Gastrocnemius medialis (tissue), 4 donors: ENCODE data around the gene MX2. TPM values are rescaled to one million over a fixed set of nuclear protein-coding genes. Genes with fewer than 3 reads are reported as not detected.

Source experiments
- ATAC-seq, 2 donors: fragments of 150-250 bp; one replicate each; pipeline ENCODE4 v1.9.1; 2016
- DNase-seq, 2 donors: peaks; one replicate each; pipeline ENCODE4 v3.0.0-alpha.2; 2019
- H3K27ac ChIP-seq, 4 donors: fragments of 200-600 bp; sonication (generic); 1 replicate in 1 of 4; 2 replicates in 3 of 4; pipeline ENCODE4 v1.5.1; 2016 to 2018; ENCODE audit warnings: mild to moderate bottlenecking in 2 of 4, moderate library complexity in 1 of 4
- H3K27me3 ChIP-seq, 3 donors: fragments of 200-600 bp; sonication (generic) in 2 of 3; 1 replicate in 1 of 3; 2 replicates in 2 of 3; pipeline versions ENCODE4 v1.5.1 to v1.6.0; 2016 to 2019; ENCODE audit warnings: mild to moderate bottlenecking in 1 of 3, moderate library complexity in 1 of 3
- H3K36me3 ChIP-seq, 2 donors: fragments of 200-600 bp; sonication (generic) in 1 of 2; one replicate each; pipeline ENCODE4 v1.5.1; 2017 to 2018
- H3K4me1 ChIP-seq, 2 donors: fragments of 200-600 bp; sonication (generic) in 1 of 2; one replicate each; pipeline ENCODE4 v1.5.1; 2016 to 2017; ENCODE audit warnings: mild to moderate bottlenecking in 2 of 2
- H3K4me3 ChIP-seq, 4 donors: fragments of 200-600 bp; sonication (generic) in 3 of 4; 1 replicate in 1 of 4; 2 replicates in 3 of 4; pipeline ENCODE4 v1.5.1; 2016 to 2019; ENCODE audit warnings: mild to moderate bottlenecking in 2 of 4
- H3K9me3 ChIP-seq, 3 donors: fragments of 200-600 bp; sonication (generic) in 2 of 3; 1 replicate in 1 of 3; 2 replicates in 2 of 3; pipeline ENCODE4 v1.5.1; 2016 to 2019
- POLR2A ChIP-seq, 2 donors: fragments of 450-650 bp; IDR thresholded peaks; one replicate each; pipeline ENCODE4 v1.6.1; 2017; ENCODE audit warnings: antibody characterized with exemption in 2 of 2, mild to moderate bottlenecking in 2 of 2, moderate library complexity in 2 of 2
- in situ Hi-C, 4 donors: fragments of 200-750 bp; cut with MboI; loops; one replicate each; pipeline versions ENCODE4 v1.15.0 to v1.8.0; 2017; ENCODE audit warnings: low sequenced_read_pairs in 4 of 4
- intact Hi-C: fragments of 100-400 bp; cut with DNase I; formaldehyde crosslinking; loops from one replicate; pipeline ENCODE4 v1.15.1; 2023; ENCODE audit warnings: low total_unique reads
- total RNA-seq, 4 donors: library from RNA; depleted of rRNA; stranded (reverse); fragments of >200 nt; gene quantifications; one replicate each; pipeline versions ENCODE4 v1.1.0 to v1.2.3, GENCODE V29; 2016
- TF ChIP-seq, protein P1 (sequence below), 5 experiments: fragments of 450-650 bp in 3 of 5; fragments of 200-600 bp in 2 of 5; sonication (generic) in 2 of 5; IDR thresholded peaks in 4 of 5; conservative IDR thresholded peaks in 1 of 5; 1 replicate in 4 of 5; 2 replicates in 1 of 5; pipeline ENCODE4 v1.5.1; 2016 to 2019; ENCODE audit warnings: antibody characterized with exemption in 5 of 5, mild to moderate bottlenecking in 3 of 5, moderate library complexity in 3 of 5

The MX2 gene
- total RNA-seq, 4 donors from 2014 or later = 1.1 to 6.8 (median 2.2) TPM

GRCh38 chr21:41375875-41376274 lies 14.0 kb downstream of the MX2 start:
- Histone ChIP-seq H3K9me3 (no peaks in the 10 kb centered on the region), H3K27ac (no peak overlapping the region), H3K36me3 (no peaks in the 10 kb centered on the region), H3K4me1 (no peaks in the 10 kb centered on the region), H3K27me3 (no peaks in the 10 kb centered on the region), H3K4me3 (no peak overlapping the region)
- in situ Hi-C loops (no loop called here), intact Hi-C loops (no loop called here)
- DNase-seq (no peak), ATAC-seq (no peak)
- TF ChIP-seq POLR2A (IDR thresholded peaks at IDR 0.05) = no peak
- TF ChIP-seq, protein P1, sequence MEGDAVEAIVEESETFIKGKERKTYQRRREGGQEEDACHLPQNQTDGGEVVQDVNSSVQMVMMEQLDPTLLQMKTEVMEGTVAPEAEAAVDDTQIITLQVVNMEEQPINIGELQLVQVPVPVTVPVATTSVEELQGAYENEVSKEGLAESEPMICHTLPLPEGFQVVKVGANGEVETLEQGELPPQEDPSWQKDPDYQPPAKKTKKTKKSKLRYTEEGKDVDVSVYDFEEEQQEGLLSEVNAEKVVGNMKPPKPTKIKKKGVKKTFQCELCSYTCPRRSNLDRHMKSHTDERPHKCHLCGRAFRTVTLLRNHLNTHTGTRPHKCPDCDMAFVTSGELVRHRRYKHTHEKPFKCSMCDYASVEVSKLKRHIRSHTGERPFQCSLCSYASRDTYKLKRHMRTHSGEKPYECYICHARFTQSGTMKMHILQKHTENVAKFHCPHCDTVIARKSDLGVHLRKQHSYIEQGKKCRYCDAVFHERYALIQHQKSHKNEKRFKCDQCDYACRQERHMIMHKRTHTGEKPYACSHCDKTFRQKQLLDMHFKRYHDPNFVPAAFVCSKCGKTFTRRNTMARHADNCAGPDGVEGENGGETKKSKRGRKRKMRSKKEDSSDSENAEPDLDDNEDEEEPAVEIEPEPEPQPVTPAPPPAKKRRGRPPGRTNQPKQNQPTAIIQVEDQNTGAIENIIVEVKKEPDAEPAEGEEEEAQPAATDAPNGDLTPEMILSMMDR (IDR thresholded peaks at IDR 0.05 in 4 of 5, conservative IDR thresholded peaks at IDR 0.05 in 1 of 5) = no peak

- ATAC-seq (no peak), DNase-seq (no peak)
- H3K27ac ChIP-seq = no peak overlapping the region
- H3K9me3 ChIP-seq = no peaks in the 10 kb centered on the region
- no peak for TF ChIP-seq POLR2A (IDR thresholded peaks at IDR 0.05)
- TF ChIP-seq, protein P1 (IDR thresholded peaks at IDR 0.05 in 4 of 5, conservative IDR thresholded peaks at IDR 0.05 in 1 of 5) = no peak
- no peaks in the 10 kb centered on the region for H3K36me3 ChIP-seq
- intact Hi-C loops = no loop called here
- no peaks in the 10 kb centered on the region for H3K4me1 ChIP-seq
- H3K4me3 ChIP-seq = no peak overlapping the region
- H3K27me3 ChIP-seq = no peaks in the 10 kb centered on the region
- in situ Hi-C loops = no loop called here
Measured at GRCh38 chr21:41377715-41378114, 15.9 kb downstream of the MX2 start.

GRCh38 chr21:41378849-41379248 lies 17.0 kb downstream of the MX2 start:
- no peak for ATAC-seq
- H3K4me3 ChIP-seq = no peak overlapping the region
- H3K27me3 ChIP-seq = no peaks in the 10 kb centered on the region
- in situ Hi-C loops = no loop called here
- no peak overlapping the region for H3K27ac ChIP-seq
- H3K9me3 ChIP-seq = no peaks in the 10 kb centered on the region
- intact Hi-C loops = no loop called here
- no peaks in the 10 kb centered on the region for H3K36me3 ChIP-seq
- TF ChIP-seq, protein P1 (IDR thresholded peaks at IDR 0.05 in 4 of 5, conservative IDR thresholded peaks at IDR 0.05 in 1 of 5) = no peak
- no peak for DNase-seq
- H3K4me1 ChIP-seq = no peaks in the 10 kb centered on the region

DNA sequence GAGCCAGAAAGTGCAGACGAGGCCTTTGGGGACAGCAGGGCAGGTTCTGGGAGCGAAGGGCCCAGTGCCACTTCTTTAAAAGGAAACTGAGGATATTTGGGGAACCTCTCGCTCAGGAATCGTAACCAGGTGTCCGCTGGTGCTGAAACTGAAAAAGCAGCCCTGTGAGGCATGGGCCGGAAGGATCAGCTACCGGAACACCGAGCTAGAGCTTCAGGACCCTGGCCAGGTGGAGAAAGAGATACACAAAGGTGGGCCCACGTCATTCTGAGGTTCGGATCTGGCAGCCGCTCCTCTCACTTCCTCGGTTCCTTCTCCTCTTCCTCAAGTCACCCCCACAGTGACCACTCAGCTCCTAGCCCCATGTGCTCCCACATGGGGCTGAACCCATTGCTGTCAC lies 18.1 kb downstream of the MX2 start:
- intact Hi-C loops = no loop called here
- H3K4me1 ChIP-seq = no peaks in the 10 kb centered on the region
- in situ Hi-C loops = no loop called here

DNA sequence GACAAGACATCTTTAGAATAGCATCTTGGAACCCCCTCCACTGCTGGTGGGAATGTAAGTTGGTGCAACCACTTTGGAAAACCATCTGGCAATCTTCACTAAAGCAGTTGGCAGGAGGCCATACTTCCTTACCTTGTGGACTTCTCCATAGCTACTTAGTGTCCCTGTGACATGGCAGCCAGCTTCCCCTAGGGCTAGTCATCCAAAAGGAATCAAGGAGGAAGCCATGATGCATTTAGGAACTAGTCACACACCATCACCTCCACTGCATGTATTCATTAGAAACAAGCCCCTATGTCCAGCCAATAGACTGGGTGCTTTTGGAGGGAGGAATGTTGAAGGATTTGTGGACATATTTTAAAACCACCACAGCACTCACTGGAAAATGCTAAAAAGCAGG lies 19.9 kb downstream of the MX2 start:
- DNase-seq (no peak), ATAC-seq (no peak)
- no peak overlapping the region for H3K4me3 ChIP-seq
- no peak for TF ChIP-seq POLR2A (IDR thresholded peaks at IDR 0.05)
- TF ChIP-seq, protein P1 (IDR thresholded peaks at IDR 0.05 in 4 of 5, conservative IDR thresholded peaks at IDR 0.05 in 1 of 5) = no peak
- no peaks in the 10 kb centered on the region for H3K36me3 ChIP-seq
- no peaks in the 10 kb centered on the region for H3K4me1 ChIP-seq
- H3K27me3 ChIP-seq = no peaks in the 10 kb centered on the region
- H3K9me3 ChIP-seq = no peaks in the 10 kb centered on the region
- intact Hi-C loops = no loop called here
- no peak overlapping the region for H3K27ac ChIP-seq
- in situ Hi-C loops = no loop called here

More for the DNA sequence above, 18.1 kb downstream of the MX2 start:
- Histone ChIP-seq H3K36me3 (no peaks in the 10 kb centered on the region), H3K27me3 (no peaks in the 10 kb centered on the region), H3K4me3 (no peak overlapping the region), H3K27ac (no peak overlapping the region), H3K9me3 (no peaks in the 10 kb centered on the region)
- ATAC-seq = no peak
- TF ChIP-seq, protein P1 (IDR thresholded peaks at IDR 0.05 in 4 of 5, conservative IDR thresholded peaks at IDR 0.05 in 1 of 5) = no peak
- TF ChIP-seq POLR2A (IDR thresholded peaks at IDR 0.05) = no peak
- DNase-seq = no peak
